H1 (cell line): ENCODE results near the gene CLDN9. TPM values are rescaled to one million over a fixed set of nuclear protein-coding genes. Genes with fewer than 3 reads are reported as not detected.

Experiments used
- CTCF ChIA-PET: fragments of 300-600 bp; sonication (Branson Sonifier 250); formaldehyde crosslinking; loops from one replicate; lab custom pipeline; 2021; ENCODE audit not compliant: partially characterized antibody; lab: Charles Lee
- POLR2A ChIA-PET: fragments of 300-600 bp; sonication (Branson Sonifier 250); formaldehyde crosslinking; loops from one replicate; lab custom pipeline; 2021; ENCODE audit warnings: inconsistent platforms; ENCODE audit not compliant: partially characterized antibody; lab: Charles Lee
- DNase-seq, 2 experiments: peaks; one replicate each; pipeline versions ENCODE4 v3.0.0 to v3.0.0-alpha.2; 2010 to 2022; ENCODE audit warnings: low spot score in 2 of 2, low read depth in 1 of 2, mixed read lengths in 1 of 2
- FAIRE-seq: peaks from 2 replicates; lab custom pipeline; 2011; peaks lifted over from hg19 to GRCh38; lab: Jason Lieb, UNC
- H2AFZ ChIP-seq: 2 replicates; pipeline ENCODE4 v1.8.1; 2012; ENCODE audit warnings: low read length, inconsistent platforms
- H2AK5ac ChIP-seq: 2 replicates; pipeline ENCODE4 v1.6.1; 2013; ENCODE audit warnings: low read depth, low read length
- H2BK120ac ChIP-seq: replicated peaks from 2 replicates; pipeline ENCODE3; 2013; ENCODE audit warnings: low read depth, low read length, inconsistent platforms
- H2BK12ac ChIP-seq: 2 replicates; pipeline ENCODE4 v1.6.1; 2013; ENCODE audit warnings: low read depth, low read length
- H2BK15ac ChIP-seq: 2 replicates; pipeline ENCODE4 v1.6.1; 2013; ENCODE audit warnings: low read length
- H2BK20ac ChIP-seq: 2 replicates; pipeline ENCODE4 v1.6.1; 2013; ENCODE audit warnings: low read length
- H2BK5ac ChIP-seq: 2 replicates; pipeline ENCODE4 v1.6.1; 2013; ENCODE audit warnings: low read depth, low read length
- H3K14ac ChIP-seq: 2 replicates; pipeline ENCODE4 v1.6.1; 2013; ENCODE audit warnings: inconsistent platforms; ENCODE audit not compliant: insufficient read length
- H3K18ac ChIP-seq: 2 replicates; pipeline ENCODE4 v1.6.1; 2013; ENCODE audit warnings: low read length; ENCODE audit errors: extremely low read depth
- H3K23ac ChIP-seq: 2 replicates; pipeline ENCODE4 v1.6.1; 2013; ENCODE audit warnings: inconsistent platforms; ENCODE audit not compliant: insufficient read length
- H3K23me2 ChIP-seq: 2 replicates; pipeline ENCODE4 v1.6.1; 2013; ENCODE audit warnings: low read depth, low read length
- H3K27ac ChIP-seq: 2 replicates; pipeline ENCODE4 v1.6.1; 2011; ENCODE audit warnings: low read depth, low read length, inconsistent platforms
- H3K27me3 ChIP-seq, 4 experiments: replicated peaks in 1 of 4; 1 replicate in 1 of 4; 2 replicates in 3 of 4; pipeline versions ENCODE4 v1.6.1 to v1.8.1; 2011 to 2013; ENCODE audit warnings: low read length in 3 of 4, mild to moderate bottlenecking in 3 of 4, inconsistent platforms in 2 of 4, mixed read lengths in 2 of 4, moderate library complexity in 1 of 4; ENCODE audit not compliant: control insufficient read depth in 3 of 4, insufficient read depth in 3 of 4; ENCODE audit errors: extremely low read depth in 1 of 4
- H3K36me3 ChIP-seq, 4 experiments: 2 replicates each; pipeline versions ENCODE4 v1.6.1 to v1.8.1; 2011 to 2013; ENCODE audit warnings: mild to moderate bottlenecking in 4 of 4, low read length in 3 of 4, moderate library complexity in 2 of 4, control low read depth in 1 of 4, inconsistent platforms in 1 of 4; ENCODE audit not compliant: insufficient read depth in 4 of 4, control insufficient read depth in 2 of 4
- H3K4ac ChIP-seq: replicated peaks from 2 replicates; pipeline ENCODE3; 2013; ENCODE audit warnings: low read length, low read depth, mixed read lengths, inconsistent platforms; ENCODE audit not compliant: insufficient read length
- H3K4me1 ChIP-seq, 4 experiments: replicated peaks in 1 of 4; 1 replicate in 1 of 4; 2 replicates in 3 of 4; pipeline versions ENCODE4 v1.6.1 to v1.8.1; 2011 to 2013; ENCODE audit warnings: low read length in 3 of 4, inconsistent platforms in 2 of 4, mixed read lengths in 1 of 4; ENCODE audit not compliant: insufficient read depth in 4 of 4, control insufficient read depth in 3 of 4
- H3K4me2 ChIP-seq, 2 experiments: 2 replicates each; pipeline versions ENCODE4 v1.6.1 to v1.8.1; 2011 to 2013; ENCODE audit warnings: low read depth in 2 of 2, low read length in 2 of 2, control low read depth in 1 of 2, inconsistent platforms in 1 of 2, mild to moderate bottlenecking in 1 of 2; ENCODE audit not compliant: insufficient read depth in 1 of 2
- H3K4me3 ChIP-seq, 4 experiments: fragments of 200-600, 300-600 bp in 1 of 4; sonication (generic), shearing (Covaris generic), sonication (Bioruptor Twin) in 1 of 4; 2 replicates each; pipeline versions ENCODE4 v1.5.1 to v1.8.1; 2011 to 2016; ENCODE audit warnings: low read length in 4 of 4, low read depth in 3 of 4, control low read depth in 2 of 4, inconsistent platforms in 2 of 4, mild to moderate bottlenecking in 2 of 4, mixed read lengths in 1 of 4, moderate library complexity in 1 of 4; ENCODE audit not compliant: insufficient read depth in 2 of 4; ENCODE audit errors: extremely low read depth in 1 of 4
- H3K56ac ChIP-seq: replicated peaks from 2 replicates; pipeline ENCODE3; 2013; ENCODE audit warnings: low read depth, mild to moderate bottlenecking, mixed read lengths, low read length, inconsistent platforms; ENCODE audit not compliant: insufficient read length
- H3K79me1 ChIP-seq: 2 replicates; pipeline ENCODE4 v1.6.1; 2013; ENCODE audit warnings: low read depth, low read length, control low read depth
- H3K79me2 ChIP-seq, 2 experiments: 2 replicates each; pipeline versions ENCODE4 v1.6.1 to v1.8.1; 2012 to 2013; ENCODE audit warnings: low read length in 2 of 2, mild to moderate bottlenecking in 2 of 2, inconsistent platforms in 1 of 2; ENCODE audit not compliant: insufficient read depth in 2 of 2, control insufficient read depth in 1 of 2
- H3K9ac ChIP-seq, 4 experiments: replicated peaks in 1 of 4; 1 replicate in 1 of 4; 2 replicates in 3 of 4; pipeline versions ENCODE4 v1.6.1 to v1.8.1; 2011 to 2013; ENCODE audit warnings: low read depth in 3 of 4, low read length in 3 of 4, control low read depth in 2 of 4, mild to moderate bottlenecking in 2 of 4, moderate library complexity in 2 of 4, inconsistent platforms in 1 of 4; ENCODE audit errors: extremely low read depth in 1 of 4
- H3K9me3 ChIP-seq, 2 experiments: 2 replicates each; pipeline versions ENCODE4 v1.6.1 to v1.8.1; 2012 to 2013; ENCODE audit warnings: mild to moderate bottlenecking in 2 of 2, moderate library complexity in 2 of 2, control low read depth in 1 of 2, inconsistent platforms in 1 of 2, low read depth in 1 of 2, low read length in 1 of 2, mixed read lengths in 1 of 2; ENCODE audit not compliant: insufficient read depth in 2 of 2
- H4K20me1 ChIP-seq, 2 experiments: replicated peaks in 1 of 2; 2 replicates each; pipeline versions ENCODE3 to v1.8.1; 2011 to 2013; ENCODE audit warnings: inconsistent platforms in 2 of 2, low read length in 2 of 2, mild to moderate bottlenecking in 1 of 2; ENCODE audit not compliant: insufficient read depth in 2 of 2, control insufficient read depth in 1 of 2
- H4K5ac ChIP-seq: 2 replicates; pipeline ENCODE4 v1.6.1; 2013; ENCODE audit warnings: low read length, low read depth, mixed read lengths, inconsistent platforms; ENCODE audit not compliant: insufficient read length
- H4K8ac ChIP-seq: 2 replicates; pipeline ENCODE4 v1.8.0; 2013; ENCODE audit warnings: mild to moderate bottlenecking, moderate library complexity, low read length, inconsistent platforms; ENCODE audit not compliant: insufficient read depth; ENCODE audit errors: extremely low read depth
- H4K91ac ChIP-seq: replicated peaks from 2 replicates; pipeline ENCODE3; 2013; ENCODE audit warnings: low read length, mixed read lengths, inconsistent platforms; ENCODE audit not compliant: insufficient read length
- KDM5A ChIP-seq: fragments of 200-600 bp; IDR thresholded peaks from 2 replicates; pipeline ENCODE4 v1.7.1; 2012; ENCODE audit warnings: mild to moderate bottlenecking, low read length, inconsistent platforms, mixed read lengths
- NANOG ChIP-seq: IDR thresholded peaks from 2 replicates; pipeline ENCODE4 v1.6.1; 2011; ENCODE audit warnings: low read length, low read depth, mild to moderate bottlenecking, inconsistent platforms; ENCODE audit not compliant: insufficient read depth, poor library complexity, severe bottlenecking
- PHF8 ChIP-seq: fragments of 200-600 bp; sonication (generic); conservative IDR thresholded peaks from 2 replicates; pipeline ENCODE4 v1.7.1; 2012; ENCODE audit warnings: low read depth, mild to moderate bottlenecking, inconsistent platforms, low read length, moderate library complexity
- WGBS, 2 experiments: shearing (Covaris generic) in 1 of 2; methylation state at CpG; one replicate each; pipeline versions ENCODE4 v1.1.6 to v1.1.7; 2013 to 2015; ENCODE audit warnings: low lambda C conversion rate in 2 of 2, mixed read lengths in 2 of 2, inconsistent platforms in 1 of 2, low coverage in 1 of 2, missing lambda C conversion rate in 1 of 2; ENCODE audit not compliant: insufficient replicate concordance in 2 of 2, insufficient coverage in 1 of 2, insufficient read length in 1 of 2; ENCODE audit errors: extremely low coverage in 1 of 2, missing lambda C conversion rate in 1 of 2; 5-methylcytosine and 5-hydroxymethylcytosine counted together
- polyA plus RNA-seq, 7 experiments: library from polyadenylated mRNA; depleted of rRNA in 3 of 7; stranded (reverse) in 5 of 7; unstranded in 2 of 7; fragments of >200 nt in 5 of 7; fragments of 200-250 nt in 2 of 7; gene quantifications; 1 replicate in 5 of 7; 2 replicates in 1 of 7; 4 replicates in 1 of 7; pipeline versions ENCODE4 v1.2.1 to v1.2.3, GENCODE V29; 2011 to 2013; ENCODE audit warnings: missing spikeins in 2 of 7, mixed read lengths in 2 of 7
- total RNA-seq: library from RNA; stranded (reverse); fragmentation: NEBNext Ultra II Directional; extraction: Animal tissue kit (Norgen Biotek cat#: 25700); gene quantifications from 2 replicates; pipeline ENCODE4 v1.2.1, GENCODE V29; 2021

Gene CLDN9
- total and polyA plus RNA-seq, 2 of the 8 experiments (the other 6 are each of a cell fraction or from before 2014, with no cell fraction given), result 0.60 to 0.89 TPM

- H3K4ac ChIP-seq, result peak overlapping the region; percentile 67
- no peak overlapping the region for H3K56ac ChIP-seq
- no peak overlapping the region for H3K4me3 ChIP-seq
- no peaks in the 10 kb centered on the region for H3K9me3 ChIP-seq
- H2BK5ac ChIP-seq, result no peak overlapping the region
- H3K79me2 ChIP-seq, result no peaks in the 10 kb centered on the region
- H3K36me3 ChIP-seq, result no peaks in the 10 kb centered on the region
- no peak overlapping the region for H2AK5ac ChIP-seq
- peak overlapping the region; percentile 32; the same call in 1 of the 2 replicates for H3K18ac ChIP-seq
- H3K9ac ChIP-seq, result no peak overlapping the region
- H4K20me1 ChIP-seq, result no peaks in the 10 kb centered on the region
- no peaks in the 10 kb centered on the region for H3K79me1 ChIP-seq
- POLR2A ChIA-PET, result interaction anchor here (1.2 to 15.2 kb wide), 6 partner anchors 11 to 70 kb away, joined by 3 to 200 read pairs (median 8); partner anchors contain the start of genes CLDN6, HCFC1R1, THOC6 and TNFRSF12A
- H2BK12ac ChIP-seq, result no peak overlapping the region
- FAIRE-seq, result no peak
- H2AFZ ChIP-seq, result no peak overlapping the region
- no peak for DNase-seq
- peak overlapping the region; percentile 3 for H4K8ac ChIP-seq
- no peak overlapping the region for H4K91ac ChIP-seq
- H3K4me1 ChIP-seq, result peaks cover 3 to 34% (median 27%) of the 10 kb centered on the region in 4 experiments
- H3K4me2 ChIP-seq, result no peak overlapping the region
- CTCF ChIA-PET, result interaction anchor here (0.9 to 2.7 kb wide), 10 partner anchors 9 to 45 kb away, joined by 3 to 12 read pairs (median 4); partner anchors contain the start of genes PAQR4 and TNFRSF12A
- H3K27ac ChIP-seq, result no peak overlapping the region
- no peak overlapping the region for H3K14ac ChIP-seq
- H2BK20ac ChIP-seq, result no peak overlapping the region
- no peaks in the 10 kb centered on the region; a peak in 1 of 7 replicates for H3K27me3 ChIP-seq
- H4K5ac ChIP-seq, result no peak overlapping the region
- no peak overlapping the region; the same call in 1 of the 2 replicates for H2BK15ac ChIP-seq
- 91% methylated on average over 15 of the region's 15 CpGs; no CpG with 5 or more reads in 1 of the 2 experiments for WGBS, 2 experiments
- H3K23ac ChIP-seq, result no peak overlapping the region
- no peak overlapping the region for H2BK120ac ChIP-seq
- H3K23me2 ChIP-seq, result peaks cover 2% of the 10 kb centered on the region; the same call in 1 of the 2 replicates
- TF ChIP-seq KDM5A (no peak), PHF8 (no peak), NANOG (no peak)
Observed at GRCh38 chr16:2985893-2986355, 26.8 kb upstream of the CLDN9 start.
